H9 (cell line): Measurements from ENCODE around the gene SPOCD1. TPM values are rescaled to one million over a fixed set of nuclear protein-coding genes. Genes with fewer than 3 reads are reported as not detected.

Experiments used
- DNase-seq: peaks from one replicate; pipeline ENCODE4 v3.0.0-alpha.2; 2017
- H2AFZ ChIP-seq: one replicate; pipeline ENCODE4 v1.6.1; 2013; ENCODE audit warnings: mild to moderate bottlenecking, low read length, control low read depth, moderate library complexity
- H2AK5ac ChIP-seq: 2 replicates; pipeline ENCODE4 v1.6.1; 2013; ENCODE audit warnings: low read length, control low read depth, mixed read lengths; ENCODE audit not compliant: insufficient read length
- H2BK120ac ChIP-seq: one replicate; pipeline ENCODE4 v1.6.1; 2013; ENCODE audit warnings: low read depth, mild to moderate bottlenecking, low read length, control low read depth, inconsistent platforms; ENCODE audit not compliant: poor library complexity, severe bottlenecking
- H2BK12ac ChIP-seq: 2 replicates; pipeline ENCODE4 v1.6.1; 2013; ENCODE audit warnings: low read length, control low read depth, mixed read lengths, low read depth; ENCODE audit not compliant: insufficient read length
- H2BK15ac ChIP-seq: 2 replicates; pipeline ENCODE4 v1.6.1; 2013; ENCODE audit warnings: low read depth, low read length, control low read depth
- H2BK20ac ChIP-seq: one replicate; pipeline ENCODE4 v1.6.1; 2013; ENCODE audit warnings: low read depth, mild to moderate bottlenecking, low read length, control low read depth, inconsistent platforms; ENCODE audit not compliant: poor library complexity, severe bottlenecking
- H2BK5ac ChIP-seq: 2 replicates; pipeline ENCODE4 v1.6.1; 2013; ENCODE audit warnings: low read length, control low read depth, mixed read lengths; ENCODE audit not compliant: insufficient read length
- H3K14ac ChIP-seq: 2 replicates; pipeline ENCODE4 v1.6.1; 2013; ENCODE audit warnings: low read length, control low read depth; ENCODE audit not compliant: insufficient read depth
- H3K18ac ChIP-seq: 2 replicates; pipeline ENCODE4 v1.6.1; 2013; ENCODE audit warnings: low read depth, mild to moderate bottlenecking, mixed read lengths, low read length, control low read depth; ENCODE audit not compliant: insufficient read length
- H3K23ac ChIP-seq: 2 replicates; pipeline ENCODE4 v1.6.1; 2013; ENCODE audit warnings: low read length, control low read depth, mixed read lengths, low read depth; ENCODE audit not compliant: insufficient read length
- H3K23me2 ChIP-seq: 2 replicates; pipeline ENCODE4 v1.6.1; 2013; ENCODE audit warnings: low read depth, mild to moderate bottlenecking, mixed read lengths, low read length, control low read depth; ENCODE audit not compliant: insufficient read length, poor library complexity, severe bottlenecking
- H3K27ac ChIP-seq: 2 replicates; pipeline ENCODE4 v1.5.1; 2013; ENCODE audit warnings: low read length, control low read depth, mixed read lengths, low read depth; ENCODE audit not compliant: insufficient read length
- H3K27me3 ChIP-seq: 2 replicates; pipeline ENCODE4 v1.6.1; 2013; ENCODE audit warnings: low read length, control low read depth, inconsistent platforms; ENCODE audit not compliant: insufficient read depth
- H3K4ac ChIP-seq: 2 replicates; pipeline ENCODE4 v1.6.1; 2013; ENCODE audit warnings: low read depth, mild to moderate bottlenecking, control low read depth, inconsistent platforms, low read length, moderate library complexity
- H3K4me1 ChIP-seq: 2 replicates; pipeline ENCODE4 v1.6.1; 2013; ENCODE audit warnings: low read length, control low read depth, inconsistent platforms; ENCODE audit not compliant: insufficient read depth
- H3K4me2 ChIP-seq: 2 replicates; pipeline ENCODE4 v1.6.1; 2013; ENCODE audit warnings: low read length, control low read depth, mixed read lengths; ENCODE audit not compliant: insufficient read length, insufficient read depth
- H3K56ac ChIP-seq: 2 replicates; pipeline ENCODE4 v1.6.1; 2013; ENCODE audit warnings: low read depth, mild to moderate bottlenecking, mixed read lengths, low read length, control low read depth; ENCODE audit not compliant: insufficient read length
- H3K79me1 ChIP-seq: 2 replicates; pipeline ENCODE4 v1.6.1; 2013; ENCODE audit warnings: low read depth, mild to moderate bottlenecking, moderate library complexity, low read length, control low read depth, inconsistent platforms; ENCODE audit not compliant: insufficient read depth, poor library complexity, severe bottlenecking
- H3K79me2 ChIP-seq: 2 replicates; pipeline ENCODE4 v1.6.1; 2013; ENCODE audit warnings: low read length, control low read depth, inconsistent platforms; ENCODE audit not compliant: insufficient read depth
- H3K9ac ChIP-seq: 2 replicates; pipeline ENCODE4 v1.6.1; 2013; ENCODE audit warnings: low read length, control low read depth, mixed read lengths; ENCODE audit not compliant: insufficient read length; ENCODE audit errors: extremely low read depth
- H3K9me3 ChIP-seq: one replicate; pipeline ENCODE4 v1.6.1; 2013; ENCODE audit warnings: low read depth, low read length, inconsistent platforms; ENCODE audit not compliant: control insufficient read depth
- H3T11ph ChIP-seq: one replicate; pipeline ENCODE4 v1.6.1; 2013; ENCODE audit warnings: mild to moderate bottlenecking, low read length, control low read depth, inconsistent platforms
- H4K20me1 ChIP-seq: one replicate; pipeline ENCODE4 v1.6.1; 2013; ENCODE audit not compliant: control insufficient read depth, insufficient read length, insufficient read depth
- H4K5ac ChIP-seq: 2 replicates; pipeline ENCODE4 v1.6.1; 2013; ENCODE audit warnings: low read depth, mild to moderate bottlenecking, mixed read lengths, low read length, control low read depth; ENCODE audit not compliant: insufficient read length
- H4K8ac ChIP-seq: replicated peaks from 2 replicates; pipeline ENCODE4 v1.6.1; 2013; ENCODE audit warnings: low read length, control low read depth, mixed read lengths, low read depth; ENCODE audit not compliant: insufficient read length
- H4K91ac ChIP-seq: 2 replicates; pipeline ENCODE4 v1.6.1; 2013; ENCODE audit warnings: low read depth, mild to moderate bottlenecking, moderate library complexity, mixed read lengths, low read length, control low read depth; ENCODE audit not compliant: insufficient read length
- H3K27ac Mint-ChIP-seq, 3 experiments: 2 replicates in 2 of 3; 3 replicates in 1 of 3; pipeline ENCODE4 v1.8.0; 2020 to 2021; ENCODE audit warnings: mixed read lengths in 3 of 3, mild to moderate bottlenecking in 1 of 3, moderate library complexity in 1 of 3
- H3K27me3 Mint-ChIP-seq: 2 replicates; pipeline ENCODE4 v1.8.0; 2021; ENCODE audit warnings: low read depth, mild to moderate bottlenecking, moderate library complexity, mixed read lengths
- H3K36me3 Mint-ChIP-seq, 3 experiments: 2 replicates in 2 of 3; 3 replicates in 1 of 3; pipeline ENCODE4 v1.8.0; 2020 to 2021; ENCODE audit warnings: low read depth in 3 of 3, mixed read lengths in 3 of 3; ENCODE audit not compliant: insufficient read depth in 1 of 3
- H3K4me1 Mint-ChIP-seq, 2 experiments: 2 replicates each; pipeline ENCODE4 v1.8.0; 2020; ENCODE audit warnings: mixed read lengths in 2 of 2
- H3K4me3 Mint-ChIP-seq, 2 experiments: 2 replicates in 1 of 2; 3 replicates in 1 of 2; pipeline ENCODE4 v1.8.0; 2020 to 2021; ENCODE audit warnings: mild to moderate bottlenecking in 2 of 2, mixed read lengths in 2 of 2, moderate library complexity in 1 of 2
- H3K9me3 Mint-ChIP-seq, 2 experiments: 2 replicates in 1 of 2; 3 replicates in 1 of 2; pipeline ENCODE4 v1.8.0; 2020; ENCODE audit warnings: mild to moderate bottlenecking in 2 of 2, mixed read lengths in 2 of 2, moderate library complexity in 1 of 2
- CTCF ChIP-seq: fragments of 200-600 bp; sonication (generic); conservative IDR thresholded peaks from 3 replicates; pipeline ENCODE4 v1.8.0; 2021; ENCODE audit warnings: antibody characterized with exemption, mild to moderate bottlenecking
- WGBS: extraction: QIAGEN DNeasy Blood & Tissue Kit; methylation state at CpG from one replicate; pipeline ENCODE4 v1.1.7; 2013; ENCODE audit warnings: missing lambda C conversion rate, low lambda C conversion rate, mixed read lengths; ENCODE audit not compliant: insufficient read length; ENCODE audit errors: extremely low coverage; 5-methylcytosine and 5-hydroxymethylcytosine counted together
- total RNA-seq: library from RNA; stranded (reverse); gene quantifications from 2 replicates; pipeline ENCODE4 v1.2.1, GENCODE V29; 2021

The SPOCD1 gene
- total RNA-seq, 1 experiment from 2014 or later: 1.5 TPM

GRCh38 chr1:31809698-31810097 lies 6.1 kb downstream of the SPOCD1 start:
- no peak overlapping the region for H2BK5ac ChIP-seq
- no peaks in the 10 kb centered on the region for H3K36me3 Mint-ChIP-seq

More at GRCh38 chr1:31809698-31810097, 6.1 kb downstream of the SPOCD1 start:
- Histone ChIP-seq H3K14ac (no peak overlapping the region), H4K5ac (no peak overlapping the region), H3K4me1 (no peaks in the 10 kb centered on the region), H3K79me2 (no peaks in the 10 kb centered on the region), H2BK12ac (no peak overlapping the region), H3K4ac (no peak overlapping the region), H3K56ac (no peak overlapping the region), H3K4me2 (no peak overlapping the region), H3K27me3 (no peaks in the 10 kb centered on the region), H3K27ac (no peak overlapping the region), H3K23me2 (no peaks in the 10 kb centered on the region), H4K20me1 (no peaks in the 10 kb centered on the region), H3T11ph (no peak overlapping the region), H3K18ac (no peak overlapping the region), H2AK5ac (no peak overlapping the region), H2BK15ac (no peak overlapping the region), H3K23ac (no peak overlapping the region), H3K9ac (no peak overlapping the region), H2AFZ (no peak overlapping the region), H4K91ac (no peak overlapping the region), H2BK120ac (no peak overlapping the region), H4K8ac (no peak overlapping the region), H2BK20ac (no peak overlapping the region), H3K79me1 (no peaks in the 10 kb centered on the region), H3K9me3 (no peaks in the 10 kb centered on the region)
- Mint-ChIP-seq H3K4me3 (no peak overlapping the region), H3K27ac (no peak overlapping the region; a peak in 2 of 7 replicates), H3K9me3 (peaks cover 4 to 6% of the 10 kb centered on the region in 2 experiments; a peak in 3 of 5 replicates), H3K27me3 (no peaks in the 10 kb centered on the region; the same call in 1 of the 2 replicates), H3K4me1 (peaks cover 6% of the 10 kb centered on the region in 2 experiments)
- no CpG with 5 or more reads among the region's 4 CpGs for WGBS
- DNase-seq: no peak
- no peak for TF ChIP-seq CTCF
